Activated T-helper 9 cell treated with anti-CD3 and anti-CD28 coated beads, Interleukin-2, amount 50 U/mL, for 16 hours (primary cell): ENCODE measurements around the gene SMG7.

ENCODE experiments used
- DNase-seq: peaks from one replicate; pipeline ENCODE4 v3.0.0-alpha.2; 2020; ENCODE audit warnings: low read depth

Gene SMG7

DNA sequence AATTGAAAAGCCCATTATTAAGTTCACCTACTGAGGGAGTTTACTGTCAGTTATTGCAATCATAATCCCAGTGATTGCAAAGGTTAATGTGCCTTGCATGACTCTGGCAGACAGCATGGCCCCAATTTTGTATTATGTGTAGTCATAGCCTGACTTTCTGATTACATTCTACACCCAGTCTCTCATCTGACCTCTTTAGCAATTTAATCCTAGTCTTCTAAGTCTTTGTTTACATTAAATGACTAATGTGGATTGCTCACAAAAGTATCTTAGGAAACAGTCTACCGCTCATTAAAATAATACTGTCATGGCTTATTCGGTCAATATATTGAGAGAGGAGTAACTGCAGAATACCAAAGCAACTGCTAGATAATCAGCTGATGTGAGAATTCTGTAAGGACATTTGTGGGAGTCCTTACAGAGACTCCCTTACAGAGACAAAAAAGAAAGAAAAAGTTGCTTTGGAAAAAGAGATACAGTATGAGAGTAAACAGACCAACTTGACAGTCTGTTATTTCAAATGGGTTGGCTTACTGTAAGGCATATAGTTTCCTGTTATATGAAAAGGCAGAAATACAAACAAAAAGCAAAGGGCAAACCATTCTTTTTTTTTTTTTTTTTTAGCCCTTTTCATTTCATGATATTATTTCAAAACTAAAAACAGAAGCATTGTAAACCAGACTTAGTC is 42.8 kb downstream of the SMG7 start:
- DNase-seq, result no peak

DNA sequence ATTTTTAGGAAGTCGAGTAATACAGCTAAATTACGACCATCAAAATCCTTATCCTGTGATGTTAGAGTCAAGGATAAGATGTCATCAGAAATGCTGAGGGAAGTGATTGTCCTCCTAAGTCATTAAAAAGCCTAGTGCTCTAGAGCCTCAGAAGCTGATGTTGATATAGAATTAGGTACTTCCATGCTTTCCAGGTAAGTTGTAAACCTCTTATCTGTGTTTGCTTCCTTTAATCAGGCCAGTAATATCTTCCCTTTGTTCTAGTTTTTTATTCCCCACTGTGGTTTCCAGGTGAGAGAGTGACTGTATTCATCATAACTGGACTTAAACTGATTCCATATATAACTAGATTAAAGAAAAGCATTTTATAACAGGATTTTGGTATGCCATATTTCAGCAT is 44.4 kb downstream of the SMG7 start:
- DNase-seq, result no peak

GRCh38 chr1:183517401-183517800 is 45.1 kb downstream of the SMG7 start:
- no peak for DNase-seq

DNA sequence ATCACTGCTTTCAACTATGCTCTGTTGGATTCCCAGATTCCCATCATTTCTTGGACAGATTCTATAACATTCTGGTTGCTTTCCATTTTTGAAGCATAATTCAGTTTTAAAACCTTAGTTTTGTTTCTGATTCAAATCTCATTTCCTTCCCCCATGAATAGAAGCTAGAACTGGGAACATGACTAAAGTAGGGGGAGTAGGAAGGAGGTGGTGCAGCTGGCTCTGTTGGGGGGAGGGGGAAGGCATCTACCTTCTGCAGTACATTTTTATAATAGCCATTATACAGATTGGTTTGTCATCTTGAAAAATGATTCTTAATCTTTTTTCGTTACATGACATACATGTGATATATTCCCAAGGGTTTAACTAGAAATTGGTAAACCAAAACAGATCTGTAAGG is 48.1 kb downstream of the SMG7 start:
- no peak for DNase-seq

DNA sequence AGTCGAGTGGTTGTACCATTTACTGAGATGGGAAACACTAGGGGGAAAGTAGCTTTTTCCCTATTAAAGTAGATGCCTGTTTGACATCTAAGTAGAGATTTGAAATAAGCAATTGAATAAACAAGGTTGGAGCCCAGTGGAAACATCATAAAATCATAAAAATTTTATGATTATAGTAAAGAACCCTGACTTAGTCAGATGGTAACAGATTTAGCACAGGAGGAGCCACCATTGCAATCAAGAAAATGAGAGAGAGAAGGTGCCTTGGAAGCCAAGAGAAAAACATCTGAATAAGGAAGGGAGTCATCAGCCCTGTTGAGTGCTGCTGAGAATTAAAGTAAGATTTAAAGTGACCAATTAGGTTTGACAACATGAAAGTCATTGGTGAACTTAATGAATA is 49.8 kb downstream of the SMG7 start:
- DNase-seq, result no peak

DNA sequence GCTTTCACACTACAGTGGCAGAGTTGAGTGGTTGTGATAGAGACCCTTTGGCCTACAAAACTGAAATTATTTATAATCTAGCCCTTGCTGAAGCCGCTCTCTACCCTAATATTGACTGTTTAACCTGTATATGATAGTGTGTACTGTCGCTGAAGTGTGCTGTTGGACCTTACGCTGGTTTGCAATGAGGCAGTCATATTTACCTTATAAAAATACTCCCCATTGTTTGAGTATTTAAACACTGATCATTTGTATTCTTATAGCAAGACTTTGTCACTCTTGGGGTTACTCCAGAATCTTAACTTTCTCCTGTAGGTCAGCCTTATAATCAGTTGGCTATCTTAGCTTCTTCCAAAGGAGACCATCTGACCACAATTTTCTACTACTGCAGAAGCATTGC is 56.3 kb downstream of the SMG7 start:
- no peak for DNase-seq

GRCh38 chr1:183533617-183534174 is 61.4 kb downstream of the SMG7 start:
- no peak for DNase-seq

- no peak for DNase-seq
These were observed 65.1 kb downstream of the SMG7 start for GRCh38 chr1:183537405-183537804.

- DNase-seq, result no peak
These were observed 71.4 kb downstream of the SMG7 start for GRCh38 chr1:183543619-183544204.

DNA sequence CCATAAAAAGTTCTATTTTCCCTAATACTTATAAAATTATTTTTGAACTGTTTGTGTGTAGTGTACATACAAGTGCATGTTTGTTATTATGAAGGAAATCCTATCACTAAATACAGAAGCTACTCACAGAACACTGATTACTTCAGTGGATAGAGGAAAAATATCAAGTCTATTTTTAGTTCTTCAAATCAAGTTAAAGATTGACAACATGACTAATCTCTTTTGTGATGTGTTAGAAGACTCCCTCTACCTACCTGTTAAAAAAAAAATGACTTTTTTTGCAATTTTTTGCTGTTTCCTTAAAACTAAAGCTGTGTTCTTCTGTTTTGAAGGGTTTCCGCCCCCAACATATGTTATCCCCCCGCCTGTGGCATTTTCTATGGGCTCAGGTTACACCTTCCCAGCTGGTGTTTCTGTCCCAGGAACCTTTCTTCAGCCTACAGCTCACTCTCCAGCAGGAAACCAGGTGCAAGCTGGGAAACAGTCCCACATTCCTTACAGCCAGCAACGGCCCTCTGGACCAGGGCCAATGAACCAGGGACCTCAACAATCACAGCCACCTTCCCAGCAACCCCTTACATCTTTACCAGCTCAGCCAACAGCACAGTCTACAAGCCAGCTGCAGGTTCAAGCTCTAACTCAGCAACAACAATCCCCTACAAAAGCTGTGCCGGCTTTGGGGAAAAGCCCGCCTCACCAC is 72.4 kb downstream of the SMG7 start:
- DNase-seq, result no peak

DNA sequence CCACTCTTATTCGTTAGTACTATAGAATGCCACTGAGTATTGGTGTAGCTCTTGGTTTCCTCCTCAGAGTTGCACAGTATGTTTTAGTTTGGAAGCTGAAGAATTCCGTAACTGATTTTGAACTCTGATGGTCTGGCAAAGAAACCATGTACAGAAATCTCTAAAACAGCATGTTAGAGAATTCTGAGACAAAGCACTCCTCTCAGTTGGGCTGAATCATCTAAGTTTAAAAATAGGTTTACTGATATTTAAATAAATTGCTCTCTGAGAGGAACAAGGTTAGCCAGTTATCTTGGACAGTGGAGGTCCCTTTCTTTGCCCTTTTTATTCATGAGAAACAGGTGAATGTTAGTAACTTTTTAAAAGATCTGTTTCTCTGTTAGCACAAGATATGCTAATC is 74.1 kb downstream of the SMG7 start:
- no peak for DNase-seq

- DNase-seq, result no peak
These were observed 75.8 kb downstream of the SMG7 start for GRCh38 chr1:183548116-183548515.

DNA sequence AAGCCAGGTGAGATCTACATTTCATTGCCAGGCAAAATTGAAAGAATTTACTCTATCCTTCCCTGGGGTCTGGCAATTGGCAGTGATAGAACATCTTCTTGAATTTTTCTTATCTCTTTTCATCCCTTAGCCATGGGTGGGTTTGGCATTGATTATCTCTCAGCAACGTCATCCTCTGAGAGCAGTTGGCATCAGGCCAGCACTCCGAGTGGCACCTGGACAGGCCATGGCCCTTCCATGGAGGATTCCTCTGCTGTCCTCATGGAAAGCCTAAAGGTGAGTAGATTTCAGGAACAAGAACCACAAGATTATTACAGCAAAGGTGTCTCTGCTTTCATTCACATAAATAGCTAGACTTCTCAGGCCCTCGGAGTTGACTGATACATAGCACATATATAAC is 78.6 kb downstream of the SMG7 start:
- DNase-seq, result no peak

DNA sequence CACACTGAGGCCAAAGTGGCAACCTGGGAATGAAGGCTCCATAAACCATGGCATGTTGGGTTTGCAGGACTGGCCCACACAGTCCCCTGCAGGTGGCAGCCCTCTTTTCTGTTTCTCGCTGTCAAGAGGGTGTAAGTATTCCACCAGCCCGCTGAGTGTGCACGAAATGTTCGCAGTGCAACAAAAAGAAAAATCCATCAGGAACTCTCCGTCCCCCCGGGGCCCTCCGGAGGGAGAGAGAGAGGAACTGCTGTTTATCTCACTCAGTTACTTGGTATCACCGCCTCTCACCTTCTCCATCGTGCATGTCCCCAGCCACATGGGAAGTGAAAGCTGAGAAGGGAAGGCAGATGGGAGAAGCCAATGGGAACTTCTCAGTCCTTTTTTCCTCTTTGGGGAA is 79.6 kb downstream of the SMG7 start:
- no peak for DNase-seq

DNA sequence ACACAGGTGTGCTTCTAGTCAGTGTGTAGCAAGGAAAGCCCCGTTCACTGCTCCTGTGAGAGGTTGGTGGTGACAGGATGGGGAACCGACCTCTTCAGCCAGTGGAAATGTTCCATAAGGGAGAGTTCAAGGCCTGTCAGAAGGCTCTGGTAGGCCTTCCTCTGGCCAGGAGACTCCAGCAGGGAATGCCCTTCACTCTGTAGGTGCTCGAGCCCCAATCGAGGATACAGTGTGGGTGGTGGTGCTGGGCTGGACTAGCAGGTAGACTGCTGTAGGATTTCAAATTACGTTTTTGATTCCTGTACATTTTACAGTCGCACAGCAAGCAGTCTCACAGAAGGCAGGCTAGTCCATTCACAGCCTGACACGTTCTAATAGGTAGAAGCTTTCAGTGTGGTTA is 80.1 kb downstream of the SMG7 start:
- DNase-seq, result no peak

DNA sequence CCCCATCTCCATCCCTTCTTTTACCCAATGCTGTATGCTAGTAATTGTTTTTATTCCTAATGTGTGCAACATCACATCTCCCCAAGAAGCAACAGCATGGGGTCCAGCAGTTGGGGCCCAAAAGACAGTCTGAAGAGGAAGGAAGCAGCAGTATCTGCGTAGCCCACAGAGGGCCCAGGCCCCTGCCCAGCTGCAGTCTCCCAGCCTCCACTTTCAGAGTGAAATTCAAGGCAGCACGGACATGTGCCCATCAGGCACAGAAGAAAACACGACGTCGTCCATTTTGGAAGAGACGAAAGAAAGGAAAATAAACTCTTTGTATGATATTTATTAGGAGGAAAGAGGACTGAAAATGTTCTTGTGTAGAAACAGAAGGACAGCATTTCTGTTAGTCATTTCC is 80.6 kb downstream of the SMG7 start:
- DNase-seq, result no peak

DNA sequence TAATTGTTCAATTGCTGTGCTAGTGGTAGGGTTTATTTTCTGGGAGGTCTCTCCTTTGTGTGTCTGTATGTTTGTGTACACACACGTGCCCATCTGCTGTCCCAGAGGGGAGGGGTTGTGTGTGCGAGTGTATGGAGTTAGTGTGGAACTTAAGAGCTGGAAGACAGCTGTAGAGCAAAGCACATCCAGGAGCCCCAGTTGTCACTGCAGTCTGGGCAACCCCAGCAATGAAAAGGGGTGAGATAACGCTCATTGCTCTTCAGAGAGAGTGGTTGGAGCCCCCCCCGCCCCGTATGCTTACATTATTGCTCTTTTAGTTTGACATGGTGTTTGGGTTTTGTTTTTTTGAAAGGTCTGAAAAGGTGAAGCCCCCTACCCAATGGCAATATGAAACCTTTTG is 81.0 kb downstream of the SMG7 start:
- no peak for DNase-seq

DNA sequence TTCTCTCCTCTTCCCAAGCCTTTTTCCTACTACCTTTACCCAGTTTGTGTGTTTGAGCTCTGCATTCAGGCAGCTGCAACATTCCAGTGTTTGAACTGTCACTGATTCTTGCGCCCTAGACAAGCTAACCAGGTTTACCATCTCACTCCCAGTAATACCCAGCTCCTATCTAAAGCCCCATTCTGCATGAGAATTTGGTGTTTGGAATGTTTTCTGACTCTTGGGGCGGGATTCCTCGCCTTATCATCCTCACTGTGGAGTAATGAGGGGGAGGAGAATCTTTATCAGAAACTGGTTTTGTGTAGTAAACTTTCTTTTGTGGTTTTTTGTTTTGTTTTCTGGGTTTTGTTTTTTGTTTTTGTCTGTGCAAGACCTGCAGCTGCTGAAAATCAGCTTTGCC is 81.5 kb downstream of the SMG7 start:
- no peak for DNase-seq

DNA sequence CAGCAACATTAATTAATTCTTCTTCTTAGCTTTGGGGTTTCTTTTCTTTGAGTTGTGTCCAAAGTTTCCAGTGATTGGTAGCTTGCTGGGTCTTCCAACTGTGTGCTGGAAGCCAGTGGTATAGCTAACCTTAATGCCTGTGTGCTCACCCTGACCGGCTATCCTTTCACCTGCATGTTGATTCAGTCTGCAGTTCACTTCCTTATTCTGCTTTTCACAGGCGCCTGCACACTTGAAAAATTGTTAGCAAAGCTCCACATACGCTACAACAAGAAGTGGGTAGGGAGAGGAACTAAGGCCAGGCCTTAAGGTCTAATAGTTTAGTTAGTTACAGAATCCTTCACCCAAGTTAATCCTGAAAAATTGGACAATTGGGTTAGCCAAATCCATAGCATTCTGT is 82.3 kb downstream of the SMG7 start:
- DNase-seq, result no peak

DNA sequence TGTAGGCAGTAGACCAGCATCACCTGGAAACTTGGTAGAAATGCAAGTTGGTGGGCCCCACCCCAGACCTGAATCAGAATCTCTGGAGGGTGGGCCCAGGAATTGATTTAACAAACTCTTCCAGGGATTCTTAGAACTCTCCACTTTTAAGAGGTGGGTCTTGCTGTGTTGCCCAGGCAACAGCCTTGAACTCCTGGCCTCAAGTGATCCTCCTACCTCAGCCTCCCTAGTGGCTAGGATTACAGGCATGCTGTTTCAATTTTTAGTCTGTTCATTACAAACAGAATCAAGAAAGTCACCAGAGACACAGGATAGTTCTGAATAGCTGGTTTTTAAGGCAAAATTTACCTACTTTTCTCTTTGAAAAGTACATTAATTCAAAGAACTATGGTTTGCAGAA is 86.8 kb downstream of the SMG7 start:
- DNase-seq, result no peak

DNA sequence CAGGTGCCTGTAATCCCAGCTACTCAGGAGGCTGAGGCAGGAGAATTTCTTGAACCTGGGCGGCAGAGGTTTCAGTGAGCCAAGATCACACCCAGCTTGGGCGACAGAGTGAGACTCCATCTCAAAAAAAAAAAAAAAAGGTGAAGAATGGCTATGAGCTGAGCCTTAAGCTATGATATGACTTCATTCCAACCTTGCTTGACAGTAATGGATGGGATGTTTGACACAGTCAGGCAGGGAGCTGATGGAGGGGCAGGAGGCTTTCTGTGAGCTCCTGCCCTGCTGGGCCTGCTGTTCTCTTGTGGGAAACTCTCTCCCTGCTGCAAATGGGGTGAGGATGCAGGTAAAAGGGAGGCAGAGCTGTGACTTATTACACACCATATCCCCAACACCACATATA is 90.4 kb downstream of the SMG7 start:
- no peak for DNase-seq

DNA sequence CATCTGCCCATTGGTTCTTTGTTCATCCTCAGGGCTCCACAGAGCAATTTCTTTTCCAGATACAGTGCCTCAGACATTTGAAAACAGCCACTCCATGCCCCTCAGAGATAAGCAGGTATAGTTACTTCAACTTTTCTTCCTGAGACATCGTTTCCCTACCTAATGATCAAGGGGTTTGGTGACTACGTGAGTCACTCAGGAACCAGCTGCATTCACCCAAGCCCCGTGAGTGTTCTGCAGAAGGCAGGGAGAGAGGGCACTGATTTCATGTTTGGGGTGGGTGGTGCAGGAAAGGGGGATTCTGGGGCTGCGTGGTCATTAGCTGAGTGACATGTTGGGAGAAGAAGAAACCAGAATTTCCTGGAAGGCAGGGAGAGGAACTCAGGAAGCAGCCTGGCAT is 93.0 kb downstream of the SMG7 start:
- no peak for DNase-seq

GRCh38 chr1:183566026-183566425 is 93.7 kb downstream of the SMG7 start:
- no peak for DNase-seq
